ENCODE data around the gene RNPEPL1.
"Not testable (repeated sequence)": the region's sequence is repeated elsewhere in the genome, so short reads cannot be mapped to it uniquely, and the experiment has no call there.

The RNPEPL1 gene

DNA sequence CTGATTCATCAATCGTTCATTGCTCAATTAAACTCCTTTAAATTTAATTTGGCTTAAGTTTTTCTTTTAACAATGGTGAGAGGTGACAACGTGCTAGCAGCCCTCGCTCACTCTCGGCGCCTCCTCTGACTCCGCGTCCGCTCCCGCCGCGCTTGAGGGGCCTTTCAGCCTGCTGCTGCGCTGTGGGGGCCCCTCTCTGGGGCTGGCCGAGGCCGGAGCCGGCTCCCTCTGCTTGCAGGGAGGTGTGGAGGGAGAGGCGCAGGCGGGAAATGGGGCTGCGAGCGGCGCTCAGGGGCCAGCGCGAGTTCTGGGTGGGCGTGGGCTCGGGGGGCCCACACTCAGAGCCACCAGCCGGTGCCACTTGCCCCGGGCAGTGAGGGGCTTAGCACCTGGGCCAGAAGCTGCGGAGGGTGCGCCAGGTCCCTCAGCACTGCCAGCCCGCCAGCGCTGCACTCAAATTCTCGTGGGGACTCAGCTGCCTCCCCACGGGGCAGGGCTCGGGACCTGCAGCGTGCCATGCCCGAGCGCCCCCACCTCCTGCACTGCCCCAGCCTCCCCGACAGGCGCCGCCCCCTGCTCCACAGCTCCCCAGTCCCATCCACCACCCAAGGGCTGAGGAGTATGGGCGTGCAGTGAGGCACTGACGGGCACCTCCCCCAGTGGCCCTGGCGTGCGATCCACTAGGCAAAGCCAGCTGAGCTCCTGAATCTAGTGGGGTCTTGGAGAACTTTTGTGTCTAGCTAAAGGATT, 30.1 kb upstream of the RNPEPL1 start:
- DNase-seq, result no peak

DNA sequence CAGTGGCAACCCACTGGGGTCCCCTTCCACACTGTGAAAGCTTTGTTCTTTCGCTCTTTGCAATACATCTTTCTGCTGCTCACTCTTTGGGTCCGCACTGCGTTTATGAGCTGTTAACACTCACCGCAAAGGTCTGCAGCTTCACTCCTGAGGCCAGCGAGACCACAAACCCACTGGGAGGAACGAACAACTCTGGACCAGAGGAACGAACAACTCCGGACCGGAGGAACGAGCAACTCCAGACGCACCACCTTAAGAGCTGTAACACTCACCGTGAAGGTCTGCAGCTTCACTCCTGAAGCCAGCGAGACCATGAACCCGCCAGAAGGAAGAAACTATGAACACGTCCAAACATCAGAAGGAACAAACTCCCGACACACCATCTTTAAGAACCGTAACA, 29.2 kb upstream of the RNPEPL1 start:
- not testable (repeated sequence) for DNase-seq

DNA sequence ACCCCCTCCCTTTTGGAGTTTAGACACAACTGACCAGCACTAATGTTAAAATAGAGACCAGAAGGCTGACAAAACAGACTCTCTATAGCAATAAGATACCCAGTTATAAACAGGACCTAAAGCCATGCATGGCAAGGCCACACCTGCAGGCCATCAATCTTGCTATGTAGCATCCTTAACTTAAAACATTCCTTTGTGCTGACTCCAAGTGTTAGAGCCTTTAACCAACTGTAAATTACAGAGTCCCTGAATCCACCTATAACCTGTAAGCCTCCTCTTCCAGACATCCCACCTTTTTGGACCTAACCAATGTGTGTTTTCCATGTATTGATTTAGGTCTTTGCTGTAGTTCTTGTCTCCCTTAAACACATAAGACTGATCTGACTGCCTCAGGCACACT, 28.4 kb upstream of the RNPEPL1 start:
- no peak for DNase-seq

DNA sequence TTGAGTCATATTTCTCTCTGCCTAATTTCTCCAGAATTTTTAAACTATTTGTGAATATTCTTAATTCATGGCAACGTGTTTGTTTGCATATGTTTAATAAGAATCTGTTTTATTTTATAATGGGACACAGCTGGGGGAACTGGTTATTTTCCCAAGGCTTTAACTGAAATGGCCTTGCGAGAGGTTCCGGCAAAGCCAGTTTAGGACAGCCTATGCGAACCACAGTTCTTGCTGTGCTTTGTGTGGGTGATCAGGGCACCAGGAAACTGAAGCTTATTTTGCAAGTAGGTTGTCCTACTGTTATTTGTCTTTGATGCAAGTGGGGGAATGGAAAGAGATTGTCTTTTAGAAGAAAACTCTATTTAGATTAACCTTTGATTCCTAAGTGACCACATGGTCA, 17.0 kb upstream of the RNPEPL1 start:
- DNase-seq, result no peak

DNA sequence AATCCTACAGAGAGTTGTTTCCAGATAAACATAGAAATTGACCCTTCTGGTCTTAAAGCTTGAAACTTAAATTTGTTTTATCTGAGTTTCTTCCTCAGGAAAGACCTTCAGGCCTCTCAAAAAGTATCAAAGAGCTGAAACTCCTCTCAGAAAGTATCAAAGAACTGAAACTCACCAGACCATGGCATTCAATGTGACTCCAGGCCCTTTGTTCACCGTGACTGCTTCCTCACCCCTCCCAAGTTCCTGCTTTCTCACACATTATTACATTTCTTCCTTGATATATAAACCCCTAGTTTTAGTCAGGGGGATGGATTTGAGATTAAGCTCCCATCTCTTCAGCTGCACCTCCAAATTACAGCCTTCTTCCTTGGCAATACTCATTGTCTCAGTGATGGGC, 16.5 kb upstream of the RNPEPL1 start:
- DNase-seq, result no peak

DNA sequence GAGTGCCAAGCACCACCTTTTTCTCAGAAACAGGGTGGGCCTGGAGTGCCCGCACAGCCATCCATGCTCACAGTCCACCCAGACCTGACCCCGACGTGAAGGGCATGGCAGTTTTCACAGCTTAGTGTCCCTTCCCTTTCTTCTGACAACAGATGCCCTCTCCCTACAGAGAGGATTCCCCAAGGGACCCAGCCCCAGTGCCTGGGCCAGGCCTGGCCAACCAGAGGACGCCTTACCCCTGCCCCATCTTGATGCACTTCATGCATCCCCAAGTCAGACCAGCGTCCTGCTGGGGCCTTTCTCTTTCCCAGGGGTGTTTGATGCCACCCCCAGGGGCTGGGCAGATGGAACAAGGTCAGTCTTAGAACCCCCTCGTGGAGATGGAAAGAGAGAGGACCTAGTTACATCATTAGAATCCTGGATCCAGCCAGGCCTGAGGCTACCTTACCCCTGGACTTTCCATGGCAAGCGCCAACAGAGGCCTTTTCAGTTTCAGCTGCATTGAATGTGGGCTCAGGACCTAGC, 14.3 kb upstream of the RNPEPL1 start:
- DNase-seq, result no peak

DNA sequence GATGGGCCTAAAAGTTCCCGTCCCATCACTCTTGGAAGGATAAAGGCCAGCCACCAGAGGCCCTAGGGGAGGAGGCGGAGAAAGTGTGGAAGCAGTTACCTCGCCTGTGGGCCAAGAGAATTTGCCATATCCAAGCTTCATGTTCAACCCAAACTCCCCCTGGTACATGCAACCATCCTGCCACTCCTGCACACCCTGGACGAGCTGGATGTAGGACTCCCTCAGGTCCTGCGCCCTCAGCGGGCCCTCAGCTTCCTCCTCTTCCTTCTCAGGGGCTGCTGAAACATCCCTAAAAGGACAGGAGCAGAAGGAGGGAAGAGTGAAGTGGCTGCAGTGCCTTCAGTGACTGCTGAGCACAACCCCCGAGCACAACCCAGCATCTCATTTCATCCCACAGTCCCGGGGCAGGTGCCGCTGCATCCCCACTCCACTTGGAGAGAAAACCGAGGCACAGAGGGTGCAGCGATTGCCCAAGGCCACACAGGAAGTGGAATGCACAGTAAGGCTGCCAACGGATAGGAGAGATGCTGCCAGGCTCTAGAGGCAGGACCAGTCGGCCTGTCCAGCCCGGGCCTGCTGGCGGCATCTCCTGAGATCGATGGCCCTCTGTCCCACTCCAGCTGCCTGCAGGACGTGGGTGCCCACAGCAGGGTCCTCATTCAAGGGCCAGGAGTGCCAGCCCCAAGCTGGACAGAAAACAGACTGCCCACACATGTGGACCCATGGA, 13.4 kb upstream of the RNPEPL1 start:
- no peak for DNase-seq

DNA sequence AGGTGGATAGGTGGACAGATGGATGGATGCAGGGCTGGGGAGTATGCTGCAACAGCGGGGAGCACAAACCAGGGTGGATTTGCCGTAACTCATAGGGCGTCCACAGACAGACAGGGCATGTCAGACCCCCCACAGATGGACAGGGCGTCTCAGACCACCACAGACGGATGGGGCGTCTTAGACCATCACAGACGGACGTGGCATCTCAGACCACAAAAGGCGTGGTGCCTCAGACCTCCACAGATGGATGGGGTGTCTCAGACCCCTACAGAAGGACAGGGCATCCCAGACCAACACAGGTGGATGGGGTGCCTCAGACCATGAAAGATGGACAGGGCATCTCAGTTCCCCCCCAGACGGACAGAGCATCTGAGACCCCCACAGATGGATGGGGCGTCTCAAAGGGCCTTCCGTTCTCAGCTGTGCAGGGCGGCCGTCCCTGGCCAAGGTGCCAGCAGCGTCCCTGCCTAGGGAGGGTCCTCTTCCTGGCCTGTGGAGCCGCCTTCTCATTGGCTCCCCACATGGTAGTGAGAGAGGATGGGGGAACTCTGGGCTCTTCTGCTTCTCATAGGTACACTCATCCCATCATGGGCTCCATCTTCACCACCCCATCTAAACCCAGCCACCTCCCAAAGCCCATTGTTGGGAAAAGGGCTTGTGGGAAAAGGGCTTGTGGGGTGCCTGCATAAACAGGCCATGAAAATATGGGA, 12.6 kb upstream of the RNPEPL1 start:
- DNase-seq, result no peak

DNA sequence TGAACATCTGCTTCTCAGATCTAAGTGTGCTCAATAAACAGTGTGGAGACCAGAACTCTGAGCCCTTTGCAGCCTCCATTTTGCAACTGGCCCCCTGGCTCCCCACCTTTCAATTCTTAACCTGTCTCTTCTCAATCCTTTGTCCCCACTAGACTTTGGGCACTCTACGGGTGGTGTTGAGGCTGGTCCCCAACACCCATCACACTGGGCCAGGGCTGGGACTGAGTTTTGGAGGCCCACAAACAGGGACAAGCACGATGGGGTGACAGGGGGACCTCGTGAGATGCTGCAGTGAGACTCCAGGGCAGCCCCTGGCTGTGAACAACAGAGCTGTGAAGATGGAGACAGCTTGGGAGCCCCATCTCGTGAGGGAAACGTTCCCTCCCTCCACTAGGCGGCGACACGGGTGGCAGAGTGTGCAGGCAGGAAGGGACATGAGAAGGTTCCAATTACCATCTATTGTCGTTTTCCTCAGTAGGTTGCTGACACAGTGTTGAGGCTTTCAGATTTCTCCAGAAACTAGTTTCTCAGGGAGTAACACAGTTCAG, 11.7 kb upstream of the RNPEPL1 start:
- DNase-seq, result peak; percentile 36 to 39

DNA sequence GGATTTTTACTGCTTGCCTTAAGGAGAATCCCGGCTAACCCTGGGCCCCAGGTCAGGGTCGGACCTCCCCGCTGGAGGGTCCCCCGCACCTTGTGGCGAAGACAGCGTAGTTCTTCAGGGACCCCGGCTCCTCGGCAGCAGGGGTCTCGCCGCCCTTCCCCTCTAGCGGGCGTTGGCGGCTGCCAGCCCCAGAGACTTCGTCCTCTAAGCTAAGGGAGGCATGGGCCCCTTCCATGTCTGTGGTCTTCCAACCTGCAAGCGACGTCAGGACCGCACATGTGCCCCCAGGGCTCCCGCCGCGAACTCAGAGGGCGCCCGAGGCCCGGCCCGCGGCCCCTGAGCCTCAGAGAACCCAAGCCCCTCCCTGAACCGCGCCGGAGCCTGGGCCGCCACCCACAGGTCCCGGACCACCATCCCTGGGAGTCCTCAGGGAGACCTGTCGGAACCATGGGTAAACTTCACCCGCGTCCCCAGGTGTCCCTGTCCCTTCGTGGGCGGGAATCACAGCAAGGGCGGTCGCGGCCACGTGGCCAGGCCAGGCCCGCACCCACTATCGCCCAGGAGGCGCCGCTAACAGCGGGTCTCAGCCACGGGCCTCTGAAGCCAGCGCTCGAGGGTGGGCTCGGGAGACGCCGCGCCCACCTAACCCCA, 11.1 kb upstream of the RNPEPL1 start:
- no peak for DNase-seq

DNA sequence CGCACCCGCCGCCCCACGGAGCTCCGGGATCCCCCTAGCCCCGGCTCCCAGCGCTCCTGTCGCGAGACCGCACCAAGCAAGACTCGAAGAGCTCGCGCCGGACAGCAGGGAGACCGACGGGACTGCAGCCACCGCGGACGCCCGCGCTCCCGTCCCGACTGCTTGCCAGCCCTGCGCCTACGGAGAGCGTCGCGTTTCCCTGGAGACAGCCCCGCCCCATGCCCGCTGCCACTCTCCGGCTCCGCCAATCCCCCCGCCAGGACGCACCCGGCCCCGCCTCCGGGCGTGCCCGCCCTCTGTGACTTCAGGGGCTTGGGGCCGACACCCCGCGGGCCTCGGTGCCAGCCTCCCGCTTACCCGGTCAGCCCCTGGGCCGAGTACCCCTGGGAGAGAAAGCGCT, 10.5 kb upstream of the RNPEPL1 start, which contains the start of gene ANKMY1:
ANKMY1 (minus strand) TSS at position 181 of the 400 bp plus-strand sequence. CDS start 653 bp downstream, outside the sequence.
- no peak for DNase-seq

DNA sequence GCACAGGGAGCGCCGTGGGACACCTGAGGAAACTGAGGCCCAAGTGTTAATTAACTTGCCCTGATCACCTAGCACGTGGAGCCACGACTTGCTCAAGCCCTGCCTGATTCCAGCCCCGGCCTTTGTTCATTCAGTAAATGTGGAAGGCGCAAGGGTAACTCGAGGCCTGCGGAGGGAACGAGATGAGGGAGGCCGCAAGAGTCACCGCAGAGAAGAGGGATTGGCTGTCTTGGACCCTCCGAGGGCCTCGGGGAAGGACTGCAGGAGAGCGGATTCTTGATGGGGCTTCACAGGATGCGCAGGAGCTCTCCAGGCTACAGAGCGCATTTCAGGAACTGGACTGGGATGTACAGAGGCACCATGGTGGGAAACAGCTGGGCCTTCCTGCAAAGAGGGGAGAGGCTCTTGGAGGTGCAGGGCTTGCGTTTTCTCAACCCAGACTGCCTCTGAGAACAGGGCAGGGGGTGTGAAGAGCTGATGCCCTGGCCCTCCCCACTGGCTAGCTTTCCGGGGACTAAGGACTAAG, 10.0 kb upstream of the RNPEPL1 start:
- DNase-seq, result no peak

DNA sequence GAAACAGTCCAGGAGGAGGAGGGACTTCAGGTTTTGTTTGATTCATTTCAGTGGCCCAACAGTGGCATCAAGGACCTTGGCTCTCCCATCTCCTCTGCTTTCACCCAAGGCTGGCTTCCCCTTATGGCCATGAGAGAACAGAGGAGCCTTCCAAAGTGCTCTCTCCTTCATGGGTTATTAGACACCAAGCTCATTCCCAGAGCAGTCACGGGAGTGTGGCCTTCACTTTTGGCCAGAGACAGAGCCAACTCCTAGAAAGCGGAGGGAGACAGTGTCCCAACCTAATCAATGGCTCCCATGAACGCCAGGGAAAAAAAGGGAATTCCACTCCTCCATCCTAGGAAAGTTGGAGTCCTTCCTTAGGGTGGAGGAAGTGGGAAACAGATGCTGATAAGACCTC, 9.0 kb upstream of the RNPEPL1 start:
- DNase-seq, result no peak

DNA sequence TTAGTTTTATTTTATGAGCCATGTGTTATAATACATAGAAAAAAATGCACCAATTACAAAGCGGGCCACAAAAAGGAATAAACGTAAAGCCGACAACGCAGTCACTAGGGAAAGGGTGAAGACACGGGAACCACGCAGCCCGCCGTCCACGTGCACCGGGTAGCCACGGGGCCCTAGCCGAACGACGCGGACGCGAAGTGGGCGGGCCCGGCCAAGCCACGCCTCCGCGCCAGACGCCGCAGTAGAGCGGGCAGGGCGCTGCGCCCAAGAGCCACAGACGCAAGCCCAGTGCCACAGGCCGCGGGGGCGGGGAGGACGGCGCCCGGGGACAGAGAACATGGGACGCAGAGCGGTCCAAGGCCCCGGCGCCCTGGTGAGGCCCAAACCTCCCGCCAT, 8.2 kb upstream of the RNPEPL1 start, which contains the start of gene DUSP28:
DUSP28 (plus strand) TSS at position 274 of the 396 bp plus-strand sequence. CDS start 328 bp downstream, outside the sequence.
- peak; percentile 83 to 85 for DNase-seq

DNA sequence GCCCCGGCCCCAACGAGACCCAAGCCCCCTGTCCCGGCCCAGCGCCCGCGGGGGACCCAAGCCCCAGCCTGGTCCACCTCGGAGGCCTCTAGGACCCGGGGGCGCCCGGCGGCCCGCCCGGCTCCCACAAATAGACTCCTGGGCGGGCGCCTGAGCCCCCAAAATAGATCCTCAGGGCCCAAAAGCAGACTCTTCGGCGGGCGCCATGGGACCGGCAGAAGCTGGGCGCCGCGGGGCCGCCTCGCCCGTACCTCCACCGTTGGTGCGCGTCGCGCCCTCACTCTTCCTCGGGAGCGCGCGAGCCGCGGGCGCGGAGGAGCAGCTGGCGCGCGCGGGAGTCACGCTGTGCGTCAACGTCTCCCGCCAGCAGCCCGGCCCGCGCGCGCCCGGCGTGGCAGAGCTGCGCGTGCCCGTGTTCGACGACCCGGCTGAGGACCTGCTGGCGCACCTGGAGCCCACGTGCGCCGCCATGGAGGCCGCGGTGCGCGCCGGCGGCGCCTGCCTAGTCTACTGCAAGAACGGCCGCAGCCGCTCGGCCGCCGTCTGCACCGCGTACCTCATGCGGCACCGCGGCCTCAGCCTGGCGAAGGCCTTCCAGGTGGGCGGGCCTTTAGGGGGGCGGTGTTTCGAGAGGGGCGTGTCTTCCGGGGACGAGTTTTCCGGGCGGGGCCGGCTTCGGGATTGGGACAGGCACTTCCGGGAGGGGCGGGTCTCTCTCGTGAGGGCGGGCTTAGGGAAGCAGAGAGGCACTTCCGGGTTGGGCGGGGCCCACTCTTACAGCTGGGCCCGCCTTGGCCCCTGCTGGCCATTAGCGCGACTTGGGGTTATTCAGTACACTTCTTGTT, 7.6 kb upstream of the RNPEPL1 start:
- peak; percentile 84 to 91 for DNase-seq

DNA sequence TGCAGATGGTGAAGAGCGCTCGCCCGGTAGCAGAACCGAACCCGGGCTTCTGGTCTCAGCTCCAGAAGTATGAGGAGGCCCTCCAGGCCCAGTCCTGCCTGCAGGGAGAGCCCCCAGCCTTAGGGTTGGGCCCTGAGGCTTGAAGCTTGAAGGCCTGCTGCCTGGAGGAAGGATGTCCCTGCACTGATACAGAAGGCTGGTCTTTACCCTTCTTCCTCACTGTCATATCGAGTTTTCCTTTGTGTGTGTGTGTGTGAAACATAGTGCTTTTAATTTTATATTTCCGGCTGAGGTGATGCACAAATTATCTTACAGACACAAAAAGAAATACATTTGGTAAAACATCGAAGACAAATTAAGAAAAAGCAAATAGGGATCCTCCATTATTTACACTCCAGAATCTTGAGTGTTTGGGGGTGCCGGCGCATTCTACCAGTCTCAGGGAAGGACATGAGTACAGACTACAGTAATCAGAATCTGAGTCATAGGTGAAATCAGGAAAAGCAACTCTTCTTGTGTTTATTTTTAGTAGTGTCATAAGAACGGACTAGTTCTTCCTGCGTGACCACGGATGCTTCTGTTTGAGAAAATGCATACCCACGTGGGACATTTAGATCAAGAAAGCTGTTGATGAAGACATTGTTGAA, 6.8 kb upstream of the RNPEPL1 start:
- DNase-seq, result peak; percentile 1 to 3

DNA sequence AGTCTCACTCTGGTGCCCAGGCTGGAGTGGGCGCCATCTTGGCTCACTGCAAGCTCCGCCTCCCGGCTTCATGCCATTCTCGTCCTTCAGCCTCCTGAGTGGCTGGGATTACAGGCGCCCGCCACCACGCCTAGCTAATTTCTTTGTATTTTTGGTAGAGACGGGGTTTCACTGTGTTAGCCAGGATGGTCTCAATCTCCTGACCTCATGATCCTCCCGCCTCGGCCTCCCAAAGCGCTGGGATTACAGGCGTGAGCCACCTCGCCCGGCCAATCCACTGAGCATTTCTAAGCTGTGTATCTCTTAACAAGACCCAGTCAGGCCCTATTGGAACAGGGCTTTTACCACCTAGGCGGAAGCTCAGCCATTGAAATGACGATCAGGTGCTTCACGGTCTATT, 5.1 kb upstream of the RNPEPL1 start:
- DNase-seq, result not testable (repeated sequence)

DNA sequence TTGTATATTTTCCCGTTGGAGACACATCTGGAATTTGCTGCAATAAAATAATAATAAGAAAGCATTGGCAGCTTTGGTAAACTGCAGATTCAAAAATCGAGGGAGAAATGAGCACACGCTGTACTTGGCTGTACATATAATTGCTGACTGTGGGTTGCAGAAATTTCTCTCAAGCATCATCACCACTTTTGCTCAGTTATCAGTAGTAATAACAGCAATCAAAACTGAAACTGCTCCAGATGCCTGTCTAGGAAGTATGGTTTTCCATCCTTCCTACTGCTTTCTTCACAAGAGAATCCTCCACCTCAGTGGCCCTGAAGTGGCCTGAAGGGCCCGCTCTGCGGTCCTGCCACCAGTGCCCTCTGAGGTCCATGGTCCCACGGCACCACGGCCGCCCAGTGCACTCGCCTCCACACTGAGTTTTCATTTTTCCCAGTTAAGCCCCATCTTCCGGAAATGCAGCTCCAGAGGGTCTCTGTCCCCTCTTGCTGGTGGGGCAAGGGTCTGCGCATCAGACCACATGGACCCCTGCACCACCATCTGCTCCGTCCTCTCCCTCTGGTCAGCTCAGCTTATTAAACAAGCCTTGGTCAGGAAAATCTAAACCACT, 4.2 kb upstream of the RNPEPL1 start:
- no peak for DNase-seq

DNA sequence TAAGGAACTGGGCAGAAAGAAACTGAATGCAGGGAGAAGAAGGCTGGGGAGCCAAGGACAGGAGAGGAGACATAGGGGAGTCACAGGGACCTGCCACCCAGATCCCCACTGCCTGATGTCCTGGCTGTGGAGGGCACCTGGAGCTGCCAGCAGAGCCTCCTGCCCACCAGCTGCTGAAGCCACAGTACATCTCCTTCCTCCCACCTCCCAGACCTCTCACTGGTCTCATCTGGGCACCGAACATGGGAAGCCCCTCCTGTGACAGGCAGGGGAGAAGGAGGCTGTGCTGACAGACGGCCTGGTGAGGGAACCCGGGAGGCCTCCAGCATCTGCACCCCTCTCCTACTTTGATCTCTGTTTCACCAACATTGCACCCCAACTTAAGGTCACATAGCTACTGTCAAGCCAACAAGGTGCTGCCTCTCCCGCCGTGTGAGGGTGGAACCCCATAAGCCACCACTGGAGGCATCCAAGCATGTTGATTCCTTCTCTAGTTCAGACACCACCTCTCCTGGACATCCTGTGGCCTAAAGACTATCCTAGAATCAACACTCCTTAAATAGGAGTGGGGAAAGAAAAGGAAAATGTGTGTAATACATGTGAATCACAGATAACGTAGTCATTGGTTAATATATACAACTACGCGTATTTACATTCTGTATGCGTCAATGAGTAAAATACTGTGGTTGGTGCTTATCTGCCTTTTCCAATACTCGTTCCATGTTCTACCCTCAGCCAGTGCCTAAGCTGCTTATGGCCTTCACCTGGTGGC, 3.5 kb upstream of the RNPEPL1 start:
- peak; percentile 5 to 8 for DNase-seq
